Smooth muscle cell of trachea (primary cell): ENCODE measurements around the gene UBE2K. TPM values are rescaled to one million over a fixed set of nuclear protein-coding genes. Genes with fewer than 3 reads are reported as not detected.

ENCODE experiments used
- total RNA-seq: library from RNA; depleted of rRNA; stranded (reverse); fragments of >200 nt; gene quantifications from 2 replicates; pipeline ENCODE4 v1.2.1, GENCODE V29; 2014

UBE2K gene
- 10.6 and 16.3 TPM in 2 replicates for total RNA-seq

GRCh38 chr4:39697740-39698423 lies at the start of gene UBE2K:
UBE2K (plus strand) TSS chr4:39698136; CDS start chr4:39698328, 192 bp downstream.

Other genes starting within 250 kb of the UBE2K start
- gene RPL9, start 239.2 kb upstream of the UBE2K start, total RNA-seq, result 1,206 and 2,851 TPM in 2 replicates
- gene LIAS, start 239.1 kb upstream of the UBE2K start, total RNA-seq, result 6.1 and 9.9 TPM in 2 replicates
- 159 and 323 TPM in 2 replicates for gene UGDH, start 170.7 kb upstream of the UBE2K start, total RNA-seq
- 34.9 and 47.4 TPM in 2 replicates for gene SMIM14, start 59.3 kb upstream of the UBE2K start, total RNA-seq